Spleen (tissue), 7 donors: ENCODE results near the gene FAM72B.
"Not testable (repeated sequence)": the region's sequence is repeated elsewhere in the genome, so short reads cannot be mapped to it uniquely, and the experiment has no call there.

Source experiments
- CTCF ChIP-seq, 11 experiments: fragments of 200-600 bp in 7 of 11; fragments of 450-650 bp in 4 of 11; sonication (generic) in 4 of 11; IDR thresholded peaks in 8 of 11; conservative IDR thresholded peaks in 3 of 11; 1 replicate in 7 of 11; 2 replicates in 4 of 11; pipeline versions ENCODE4 v1.4.0 to v1.8.0; 2016 to 2021; ENCODE audit warnings: antibody characterized with exemption in 11 of 11, inconsistent platforms in 4 of 11, mild to moderate bottlenecking in 1 of 11
- POLR2A ChIP-seq, 3 donors: fragments of 450-650 bp; IDR thresholded peaks; one replicate each; pipeline ENCODE4 v1.5.1; 2017; ENCODE audit warnings: antibody characterized with exemption in 3 of 3, mild to moderate bottlenecking in 1 of 3
- POLR2AphosphoS5 ChIP-seq, 3 donors: sonication (generic); formaldehyde crosslinking; IDR thresholded peaks; one replicate each; pipeline ENCODE4 v1.5.1; 2017; ENCODE audit warnings: antibody characterized with exemption in 3 of 3
- donor health status: DM: no; HTN: no; CAD: no; lungs with moderate emphysema.
- donor health status: DM: no; HTN: no; CAD: no.
- donor health status: DM: no; HTN: no; CAD: no.

- TF ChIP-seq POLR2AphosphoS5 (IDR thresholded peaks at IDR 0.05); CTCF (IDR thresholded peaks at IDR 0.05 in 8 of 11, conservative IDR thresholded peaks at IDR 0.05 in 3 of 11); POLR2A (IDR thresholded peaks at IDR 0.05): not testable (repeated sequence)
Measured at GRCh38 chr1:121202986-121203385, 18.8 kb upstream of the FAM72B start.
